Liver (tissue), 9 donors: ENCODE measurements around the gene TOGARAM1. TPM values are rescaled to one million over a fixed set of nuclear protein-coding genes. Genes with fewer than 3 reads are reported as not detected.

Experiments
- DNase-seq: peaks from one replicate; pipeline ENCODE4 v3.0.0-alpha.2; 2017; ENCODE audit warnings: low spot score
- H3K27ac ChIP-seq, 2 donors: one replicate each; pipeline ENCODE4 v1.7.0; 2013; ENCODE audit warnings: inconsistent platforms in 2 of 2, low read length in 2 of 2, control low read depth in 1 of 2, low read depth in 1 of 2, mild to moderate bottlenecking in 1 of 2
- H3K27me3 ChIP-seq, 4 donors: one replicate each; pipeline versions ENCODE4 v1.6.1 to v1.7.0; 2013; ENCODE audit warnings: low read length in 3 of 4, inconsistent platforms in 1 of 4, mild to moderate bottlenecking in 1 of 4, moderate library complexity in 1 of 4; ENCODE audit not compliant: control insufficient read depth in 4 of 4, insufficient read depth in 4 of 4
- H3K36me3 ChIP-seq, 4 donors: one replicate each; pipeline versions ENCODE4 v1.6.1 to v1.7.0; 2013; ENCODE audit warnings: low read length in 3 of 4, mild to moderate bottlenecking in 3 of 4, low read depth in 1 of 4, moderate library complexity in 1 of 4; ENCODE audit not compliant: control insufficient read depth in 4 of 4, insufficient read depth in 3 of 4
- H3K4me1 ChIP-seq, 4 donors: one replicate each; pipeline versions ENCODE4 v1.6.1 to v1.7.0; 2013; ENCODE audit warnings: low read length in 3 of 4, mild to moderate bottlenecking in 3 of 4, moderate library complexity in 1 of 4; ENCODE audit not compliant: control insufficient read depth in 4 of 4, insufficient read depth in 4 of 4
- H3K4me3 ChIP-seq, 3 donors: one replicate each; pipeline versions ENCODE4 v1.6.1 to v1.7.0; 2013; ENCODE audit warnings: low read length in 3 of 3, control low read depth in 1 of 3, low read depth in 1 of 3, mild to moderate bottlenecking in 1 of 3
- H3K9ac ChIP-seq, 2 donors: one replicate each; pipeline ENCODE4 v1.7.0; 2013; ENCODE audit warnings: low read length in 2 of 2, mild to moderate bottlenecking in 2 of 2, moderate library complexity in 2 of 2, control low read depth in 1 of 2, low read depth in 1 of 2
- H3K9me3 ChIP-seq, 4 donors: one replicate each; pipeline versions ENCODE4 v1.6.1 to v1.7.0; 2013; ENCODE audit warnings: low read length in 3 of 4; ENCODE audit not compliant: control insufficient read depth in 4 of 4
- FOXA2 ChIP-seq: IDR thresholded peaks from 2 replicates; pipeline ENCODE4 v1.6.1; 2016; ENCODE audit warnings: antibody characterized with exemption
- GABPA ChIP-seq, 2 donors: IDR thresholded peaks in 1 of 2; conservative IDR thresholded peaks in 1 of 2; 2 replicates each; pipeline ENCODE4 v1.6.1; 2016; ENCODE audit warnings: antibody characterized with exemption in 2 of 2, mild to moderate bottlenecking in 1 of 2, moderate library complexity in 1 of 2
- HNF4A ChIP-seq, 2 donors: conservative IDR thresholded peaks; 2 replicates each; pipeline ENCODE4 v1.6.1; 2016; ENCODE audit warnings: antibody characterized with exemption in 2 of 2, mild to moderate bottlenecking in 2 of 2
- HNF4G ChIP-seq: IDR thresholded peaks from 2 replicates; pipeline ENCODE4 v1.6.1; 2016; ENCODE audit warnings: antibody characterized with exemption
- JUND ChIP-seq, 2 donors: IDR thresholded peaks; 2 replicates each; pipeline ENCODE4 v1.6.1; 2016; ENCODE audit warnings: antibody characterized with exemption in 2 of 2
- NR2F2 ChIP-seq: IDR thresholded peaks from 2 replicates; pipeline ENCODE4 v1.6.1; 2016; ENCODE audit warnings: antibody characterized with exemption
- RAD21 ChIP-seq, 2 donors: IDR thresholded peaks; 2 replicates each; pipeline ENCODE4 v1.6.1; 2016; ENCODE audit warnings: antibody characterized with exemption in 2 of 2, mild to moderate bottlenecking in 2 of 2
- RXRA ChIP-seq, 2 donors: IDR thresholded peaks; 2 replicates each; pipeline ENCODE4 v1.6.1; 2017 to 2018; ENCODE audit warnings: antibody characterized with exemption in 2 of 2, mild to moderate bottlenecking in 1 of 2
- TAF1 ChIP-seq: conservative IDR thresholded peaks from 2 replicates; pipeline ENCODE4 v1.6.1; 2016; ENCODE audit warnings: antibody characterized with exemption, mild to moderate bottlenecking
- YY1 ChIP-seq: IDR thresholded peaks from 2 replicates; pipeline ENCODE4 v1.6.1; 2016; ENCODE audit warnings: antibody characterized with exemption, mild to moderate bottlenecking
- WGBS: extraction: QIAGEN DNeasy Blood & Tissue Kit; methylation state at CpG from one replicate; pipeline ENCODE4 v1.1.7; 2013; 5-methylcytosine and 5-hydroxymethylcytosine counted together
- polyA plus RNA-seq, 2 donors: library from polyadenylated mRNA; stranded (reverse) in 1 of 2; unstranded in 1 of 2; fragments of 200-250 nt in 1 of 2; fragments of >200 nt in 1 of 2; fragmentation: Nextera tagmentation in 1 of 2; extraction: Ambion mirVana in 1 of 2; gene quantifications; one replicate each; pipeline versions ENCODE4 v1.2.1 to v1.2.3, GENCODE V29; 2013 to 2015
- total RNA-seq, 2 donors: library from RNA; depleted of rRNA; stranded (reverse); fragments of >200 nt; gene quantifications; one replicate each; pipeline ENCODE4 v1.2.3, GENCODE V29; 2014
- TF ChIP-seq, protein P1 (sequence below): IDR thresholded peaks from 2 replicates; pipeline ENCODE4 v1.6.1; 2016; ENCODE audit warnings: antibody characterized with exemption
- TF ChIP-seq, protein P2 (sequence below): IDR thresholded peaks from 2 replicates; pipeline ENCODE4 v1.6.1; 2016; ENCODE audit warnings: antibody characterized with exemption
- TF ChIP-seq, protein P3 (sequence below): fragments of 150-350 bp; IDR thresholded peaks from 2 replicates; pipeline ENCODE4 v1.5.1; 2017; ENCODE audit warnings: improper control_type of control experiment, low read depth, low read length; ENCODE audit not compliant: missing input control
- donor health status: healthy.
- donor health status: healthy.
- donor health status: healthy.
- donor health status: healthy.
- donor health status: healthy.

TOGARAM1 gene
- total and polyA plus RNA-seq, 4 donors = 2.5 to 12.7 (median 7.5) TPM

DNA sequence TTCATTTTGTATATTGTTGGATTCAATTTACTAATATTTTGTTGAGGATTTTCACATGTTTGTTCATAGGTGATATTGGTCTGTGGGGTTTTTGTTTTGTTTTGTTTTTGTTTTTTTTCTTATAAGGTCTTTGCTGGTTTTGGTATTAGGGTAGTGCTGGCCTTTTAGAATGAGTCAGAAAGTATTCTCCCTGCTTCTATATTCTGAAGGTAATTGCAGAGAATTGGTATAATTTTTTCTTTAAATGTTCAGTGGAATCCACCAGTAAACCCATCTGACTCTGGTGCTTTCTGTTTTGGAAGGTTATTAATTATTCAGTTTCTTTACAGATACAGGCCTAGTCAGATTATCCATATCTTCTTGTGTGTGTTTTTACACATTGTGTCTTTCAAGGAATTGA is 8.9 kb downstream of the TOGARAM1 start:
- H3K9me3 ChIP-seq = peaks cover 0 to 5% (median 0%) of the 10 kb centered on the region in 4 donors
- H3K27ac ChIP-seq = no peak overlapping the region
- no peak overlapping the region for H3K4me3 ChIP-seq
- H3K27me3 ChIP-seq = no peaks in the 10 kb centered on the region
- H3K4me1 ChIP-seq = peaks cover 3 to 9% (median 6%) of the 10 kb centered on the region in 4 donors
- peaks cover 0 to 2% (median 0%) of the 10 kb centered on the region in 4 donors for H3K36me3 ChIP-seq
- TF ChIP-seq RXRA (IDR thresholded peaks at IDR 0.05) (no peak), NR2F2 (no peak), HNF4A (conservative IDR thresholded peaks at IDR 0.05) (no peak), TAF1 (no peak), HNF4G (no peak), JUND (IDR thresholded peaks at IDR 0.05) (no peak)
- TF ChIP-seq, protein P1, sequence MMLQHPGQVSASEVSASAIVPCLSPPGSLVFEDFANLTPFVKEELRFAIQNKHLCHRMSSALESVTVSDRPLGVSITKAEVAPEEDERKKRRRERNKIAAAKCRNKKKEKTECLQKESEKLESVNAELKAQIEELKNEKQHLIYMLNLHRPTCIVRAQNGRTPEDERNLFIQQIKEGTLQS = no peak
- H3K9ac ChIP-seq = no peak overlapping the region
- no peak for DNase-seq

DNA sequence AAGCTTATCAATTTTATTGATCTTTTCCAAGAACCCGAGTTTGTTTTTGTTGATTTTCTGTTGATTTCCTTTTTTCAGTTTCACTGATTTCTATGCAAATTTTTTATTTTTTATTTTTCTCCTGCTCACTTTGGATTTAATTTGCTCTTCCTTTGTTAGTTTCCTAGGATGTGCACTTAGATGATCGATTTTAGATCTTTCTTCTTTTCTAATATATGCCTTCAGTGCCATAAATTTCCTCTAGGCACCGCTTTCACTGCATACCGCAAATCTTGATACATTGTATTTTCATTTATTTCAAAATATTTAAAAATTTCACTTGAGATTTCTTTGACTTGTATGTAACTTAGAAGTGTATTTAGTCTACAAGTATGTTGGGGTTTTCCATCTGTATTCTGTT is 9.5 kb downstream of the TOGARAM1 start:
- Histone ChIP-seq H3K9ac (no peak overlapping the region), H3K36me3 (peaks cover 0 to 2% (median 0%) of the 10 kb centered on the region in 4 donors), H3K27ac (no peak overlapping the region), H3K27me3 (no peaks in the 10 kb centered on the region), H3K9me3 (peaks cover 0 to 5% (median 0%) of the 10 kb centered on the region in 4 donors), H3K4me1 (peaks cover 3 to 9% (median 6%) of the 10 kb centered on the region in 4 donors), H3K4me3 (no peak overlapping the region)
- 83% methylated on average over 4 of the region's 4 CpGs for WGBS
- DNase-seq = no peak
- TF ChIP-seq TAF1 (no peak), NR2F2 (no peak), GABPA (IDR thresholded peaks at IDR 0.05 in 1 of 2, conservative IDR thresholded peaks at IDR 0.05 in 1 of 2) (no peak), YY1 (no peak), RAD21 (IDR thresholded peaks at IDR 0.05) (no peak), HNF4A (conservative IDR thresholded peaks at IDR 0.05) (no peak), FOXA2 (no peak)
- TF ChIP-seq, protein P2, sequence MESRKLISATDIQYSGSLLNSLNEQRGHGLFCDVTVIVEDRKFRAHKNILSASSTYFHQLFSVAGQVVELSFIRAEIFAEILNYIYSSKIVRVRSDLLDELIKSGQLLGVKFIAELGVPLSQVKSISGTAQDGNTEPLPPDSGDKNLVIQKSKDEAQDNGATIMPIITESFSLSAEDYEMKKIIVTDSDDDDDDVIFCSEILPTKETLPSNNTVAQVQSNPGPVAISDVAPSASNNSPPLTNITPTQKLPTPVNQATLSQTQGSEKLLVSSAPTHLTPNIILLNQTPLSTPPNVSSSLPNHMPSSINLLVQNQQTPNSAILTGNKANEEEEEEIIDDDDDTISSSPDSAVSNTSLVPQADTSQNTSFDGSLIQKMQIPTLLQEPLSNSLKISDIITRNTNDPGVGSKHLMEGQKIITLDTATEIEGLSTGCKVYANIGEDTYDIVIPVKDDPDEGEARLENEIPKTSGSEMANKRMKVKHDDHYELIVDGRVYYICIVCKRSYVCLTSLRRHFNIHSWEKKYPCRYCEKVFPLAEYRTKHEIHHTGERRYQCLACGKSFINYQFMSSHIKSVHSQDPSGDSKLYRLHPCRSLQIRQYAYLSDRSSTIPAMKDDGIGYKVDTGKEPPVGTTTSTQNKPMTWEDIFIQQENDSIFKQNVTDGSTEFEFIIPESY = no peak
- TF ChIP-seq, protein P3, sequence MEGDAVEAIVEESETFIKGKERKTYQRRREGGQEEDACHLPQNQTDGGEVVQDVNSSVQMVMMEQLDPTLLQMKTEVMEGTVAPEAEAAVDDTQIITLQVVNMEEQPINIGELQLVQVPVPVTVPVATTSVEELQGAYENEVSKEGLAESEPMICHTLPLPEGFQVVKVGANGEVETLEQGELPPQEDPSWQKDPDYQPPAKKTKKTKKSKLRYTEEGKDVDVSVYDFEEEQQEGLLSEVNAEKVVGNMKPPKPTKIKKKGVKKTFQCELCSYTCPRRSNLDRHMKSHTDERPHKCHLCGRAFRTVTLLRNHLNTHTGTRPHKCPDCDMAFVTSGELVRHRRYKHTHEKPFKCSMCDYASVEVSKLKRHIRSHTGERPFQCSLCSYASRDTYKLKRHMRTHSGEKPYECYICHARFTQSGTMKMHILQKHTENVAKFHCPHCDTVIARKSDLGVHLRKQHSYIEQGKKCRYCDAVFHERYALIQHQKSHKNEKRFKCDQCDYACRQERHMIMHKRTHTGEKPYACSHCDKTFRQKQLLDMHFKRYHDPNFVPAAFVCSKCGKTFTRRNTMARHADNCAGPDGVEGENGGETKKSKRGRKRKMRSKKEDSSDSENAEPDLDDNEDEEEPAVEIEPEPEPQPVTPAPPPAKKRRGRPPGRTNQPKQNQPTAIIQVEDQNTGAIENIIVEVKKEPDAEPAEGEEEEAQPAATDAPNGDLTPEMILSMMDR = no peak

DNA sequence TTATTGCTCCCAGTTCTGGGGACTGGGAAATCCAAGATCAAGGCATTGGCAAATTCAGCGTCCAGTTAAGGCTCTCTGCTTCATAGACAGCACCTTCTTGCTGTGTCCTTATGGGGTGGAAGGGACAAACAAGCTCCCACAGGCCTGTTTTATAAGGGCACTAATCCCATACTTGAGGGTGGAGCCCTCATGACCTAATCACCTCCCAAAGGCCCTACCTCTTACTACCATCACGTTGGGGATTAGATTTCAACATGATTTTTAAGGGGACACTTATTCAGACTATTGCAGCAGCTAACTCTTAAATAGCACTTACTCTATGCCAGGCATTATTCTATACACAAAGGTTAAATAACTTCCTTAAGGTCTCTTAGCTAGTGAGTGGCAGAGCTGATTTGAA is 17.3 kb downstream of the TOGARAM1 start:
- 83% methylated on average over 2 of the region's 2 CpGs for WGBS
- no peak for DNase-seq
- no peak overlapping the region for H3K4me3 ChIP-seq

More for the DNA sequence above, 17.3 kb downstream of the TOGARAM1 start:
- no peak for TF ChIP-seq NR2F2
- H3K36me3 ChIP-seq = no peaks in the 10 kb centered on the region
- no peak overlapping the region for H3K27ac ChIP-seq
- no peaks in the 10 kb centered on the region for H3K9me3 ChIP-seq
- no peak overlapping the region for H3K9ac ChIP-seq
- H3K27me3 ChIP-seq = no peaks in the 10 kb centered on the region
- peaks cover 0 to 2% (median 0%) of the 10 kb centered on the region in 4 donors for H3K4me1 ChIP-seq
